Right atrium auricular region (tissue), 2 donors: Measurements from ENCODE around the gene MDFI. TPM values are rescaled to one million over a fixed set of nuclear protein-coding genes. Genes with fewer than 3 reads are reported as not detected.

Source experiments
- DNase-seq: peaks from one replicate; pipeline ENCODE4 v3.0.0-alpha.2; 2019; ENCODE audit warnings: low spot score
- H3K27ac ChIP-seq, 2 donors: fragments of 200-600 bp; sonication (generic); 1 replicate in 1 of 2; 2 replicates in 1 of 2; pipeline ENCODE4 v1.5.1; 2016 to 2019
- H3K27me3 ChIP-seq, 2 donors: fragments of 200-600 bp; sonication (generic); one replicate each; pipeline versions ENCODE4 v1.5.1 to v1.6.0; 2017 to 2019
- H3K36me3 ChIP-seq: fragments of 200-600 bp; sonication (generic); one replicate; pipeline ENCODE4 v1.5.1; 2016
- H3K4me1 ChIP-seq, 2 donors: fragments of 200-600 bp; sonication (generic); one replicate each; pipeline versions ENCODE4 v1.5.1 to v1.6.0; 2017 to 2019
- H3K4me3 ChIP-seq, 2 donors: fragments of 200-600 bp; sonication (generic); 1 replicate in 1 of 2; 2 replicates in 1 of 2; pipeline ENCODE4 v1.5.1; 2017 to 2019; ENCODE audit warnings: mild to moderate bottlenecking in 1 of 2, moderate library complexity in 1 of 2
- H3K9me3 ChIP-seq, 2 donors: fragments of 200-600 bp; sonication (generic); one replicate each; pipeline ENCODE4 v1.5.1; 2019
- CTCF ChIP-seq, 2 donors: fragments of 200-600 bp; sonication (generic); IDR thresholded peaks; one replicate each; pipeline ENCODE4 v1.5.1; 2019; ENCODE audit warnings: antibody characterized with exemption in 2 of 2
- total RNA-seq, 2 donors: library from RNA; depleted of rRNA; stranded (reverse); fragments of >200 nt; gene quantifications; one replicate each; pipeline ENCODE4 v1.1.0, GENCODE V29; 2016

The MDFI gene
- total RNA-seq, 2 donors from 2014 or later: 1.5 to 12.3 TPM

- H3K4me3 ChIP-seq: peak overlapping the region; percentile 30 to 58
- DNase-seq: no peak
- H3K27me3 ChIP-seq: peaks cover 4 to 8% of the 10 kb centered on the region in 2 donors
- no peak for TF ChIP-seq CTCF (IDR thresholded peaks at IDR 0.05)
- H3K9me3 ChIP-seq: no peaks in the 10 kb centered on the region
- no peaks in the 10 kb centered on the region for H3K36me3 ChIP-seq
- no peak overlapping the region for H3K27ac ChIP-seq
- H3K4me1 ChIP-seq: peaks cover 0 to 34% of the 10 kb centered on the region in 2 donors
Observed at GRCh38 chr6:41637194-41638001, 870 bp upstream of the MDFI start.

GRCh38 chr6:41638935-41639808 is 904 bp downstream of the MDFI start:
- peak overlapping the region in 1 of 2 donors; percentile 31 for H3K27ac ChIP-seq
- peaks cover 4 to 8% of the 10 kb centered on the region in 2 donors for H3K27me3 ChIP-seq
- no peak for DNase-seq
- peak overlapping the region; percentile 30 to 58 for H3K4me3 ChIP-seq
- H3K4me1 ChIP-seq: peaks cover 0 to 34% of the 10 kb centered on the region in 2 donors
- H3K36me3 ChIP-seq: no peaks in the 10 kb centered on the region
- no peak for TF ChIP-seq CTCF (IDR thresholded peaks at IDR 0.05)
- no peaks in the 10 kb centered on the region for H3K9me3 ChIP-seq

DNA sequence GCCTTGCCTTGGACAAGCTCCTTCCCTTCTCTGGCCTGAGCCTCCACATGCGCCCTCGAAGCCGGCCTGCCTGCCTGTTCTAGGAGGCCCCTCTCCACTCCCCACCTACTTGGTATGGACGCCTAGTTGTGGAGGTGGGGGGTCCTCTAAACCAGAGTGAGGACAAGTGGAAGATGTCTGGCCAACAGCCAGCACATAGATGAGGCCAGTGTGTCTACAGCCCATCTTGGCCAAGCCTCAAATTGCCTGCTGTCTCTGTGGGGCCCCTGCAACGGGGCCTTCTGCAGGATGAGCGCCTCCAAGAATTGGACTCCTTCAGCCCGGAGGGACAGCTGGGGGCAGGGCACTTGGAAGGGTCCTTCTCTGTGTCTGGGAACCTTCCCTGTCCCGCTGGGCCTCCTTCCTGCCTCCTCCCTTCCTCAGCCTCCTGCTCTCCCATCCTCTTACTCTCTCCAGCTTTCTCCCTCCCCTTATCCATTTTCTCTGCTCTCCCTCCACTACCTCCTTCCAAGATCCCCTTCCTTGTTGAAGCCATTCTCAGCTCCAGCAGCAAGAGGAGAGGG is 1.6 kb downstream of the MDFI start:
- no peaks in the 10 kb centered on the region for H3K9me3 ChIP-seq
- no peak overlapping the region for H3K4me3 ChIP-seq
- H3K27me3 ChIP-seq: peaks cover 4 to 8% of the 10 kb centered on the region in 2 donors
- no peak for TF ChIP-seq CTCF (IDR thresholded peaks at IDR 0.05)
- no peak for DNase-seq
- no peaks in the 10 kb centered on the region for H3K36me3 ChIP-seq
- peaks cover 0 to 30% of the 10 kb centered on the region in 2 donors for H3K4me1 ChIP-seq
- no peak overlapping the region for H3K27ac ChIP-seq

DNA sequence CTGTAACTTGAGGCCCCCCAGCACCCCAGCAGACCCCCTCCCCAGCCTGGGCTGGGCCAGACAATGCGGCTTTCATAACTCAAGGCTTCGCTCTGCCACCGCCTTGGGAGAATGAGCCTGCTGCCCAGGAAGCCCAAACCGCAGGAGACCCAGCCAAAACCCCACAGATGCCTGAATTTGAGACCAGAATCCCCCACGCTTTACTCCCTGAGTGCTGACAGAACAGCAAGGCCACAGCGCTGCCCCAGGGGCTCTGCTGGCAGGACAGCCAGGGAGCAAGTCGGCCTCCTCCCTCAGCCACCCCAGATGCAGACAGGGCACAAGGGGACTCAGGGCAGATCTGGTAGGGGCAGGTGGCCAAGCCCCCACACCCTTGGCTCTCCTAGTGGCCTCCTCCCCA is 2.2 kb downstream of the MDFI start:
- Histone ChIP-seq H3K27me3 (peaks cover 4 to 8% of the 10 kb centered on the region in 2 donors), H3K27ac (no peak overlapping the region), H3K36me3 (no peaks in the 10 kb centered on the region), H3K4me3 (no peak overlapping the region), H3K4me1 (peaks cover 0 to 30% of the 10 kb centered on the region in 2 donors), H3K9me3 (no peaks in the 10 kb centered on the region)
- no peak for DNase-seq
- TF ChIP-seq CTCF (IDR thresholded peaks at IDR 0.05): no peak

DNA sequence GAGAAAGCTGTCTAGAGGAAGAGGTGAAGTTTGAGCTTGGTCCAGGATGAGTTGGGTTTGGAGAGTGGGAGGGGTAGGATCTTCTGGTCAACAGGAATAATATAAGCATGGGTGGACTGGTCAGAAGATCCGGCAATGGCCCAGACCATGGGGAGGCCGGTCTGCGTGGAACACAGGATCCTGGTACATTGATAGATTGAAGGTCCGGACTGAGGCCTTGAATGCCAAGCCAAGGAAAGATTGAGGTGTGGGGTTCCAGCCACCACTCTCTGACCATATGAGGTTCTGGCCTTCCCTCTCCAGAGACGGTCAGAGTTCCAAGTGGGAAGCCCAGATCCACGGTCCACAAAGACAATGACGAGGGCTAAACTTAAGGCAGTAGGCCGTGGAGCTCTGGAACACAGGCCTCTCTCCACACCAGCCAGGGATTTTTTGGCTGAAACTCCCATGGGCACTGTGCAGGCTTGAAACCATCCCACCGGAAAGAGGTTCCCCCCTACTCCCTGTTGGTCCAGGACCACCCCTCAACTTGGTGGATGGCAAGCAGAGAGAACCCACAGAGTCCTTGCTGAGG is 3.2 kb downstream of the MDFI start:
- TF ChIP-seq CTCF (IDR thresholded peaks at IDR 0.05): no peak

More for the DNA sequence above, 3.2 kb downstream of the MDFI start:
- Histone ChIP-seq H3K36me3 (no peaks in the 10 kb centered on the region), H3K4me3 (no peak overlapping the region), H3K27ac (no peak overlapping the region), H3K9me3 (no peaks in the 10 kb centered on the region), H3K4me1 (peaks cover 0 to 30% of the 10 kb centered on the region in 2 donors), H3K27me3 (peaks cover 4 to 8% of the 10 kb centered on the region in 2 donors)
- no peak for DNase-seq
